ENCODE results near the gene DCDC1.

DCDC1 gene, protein sequence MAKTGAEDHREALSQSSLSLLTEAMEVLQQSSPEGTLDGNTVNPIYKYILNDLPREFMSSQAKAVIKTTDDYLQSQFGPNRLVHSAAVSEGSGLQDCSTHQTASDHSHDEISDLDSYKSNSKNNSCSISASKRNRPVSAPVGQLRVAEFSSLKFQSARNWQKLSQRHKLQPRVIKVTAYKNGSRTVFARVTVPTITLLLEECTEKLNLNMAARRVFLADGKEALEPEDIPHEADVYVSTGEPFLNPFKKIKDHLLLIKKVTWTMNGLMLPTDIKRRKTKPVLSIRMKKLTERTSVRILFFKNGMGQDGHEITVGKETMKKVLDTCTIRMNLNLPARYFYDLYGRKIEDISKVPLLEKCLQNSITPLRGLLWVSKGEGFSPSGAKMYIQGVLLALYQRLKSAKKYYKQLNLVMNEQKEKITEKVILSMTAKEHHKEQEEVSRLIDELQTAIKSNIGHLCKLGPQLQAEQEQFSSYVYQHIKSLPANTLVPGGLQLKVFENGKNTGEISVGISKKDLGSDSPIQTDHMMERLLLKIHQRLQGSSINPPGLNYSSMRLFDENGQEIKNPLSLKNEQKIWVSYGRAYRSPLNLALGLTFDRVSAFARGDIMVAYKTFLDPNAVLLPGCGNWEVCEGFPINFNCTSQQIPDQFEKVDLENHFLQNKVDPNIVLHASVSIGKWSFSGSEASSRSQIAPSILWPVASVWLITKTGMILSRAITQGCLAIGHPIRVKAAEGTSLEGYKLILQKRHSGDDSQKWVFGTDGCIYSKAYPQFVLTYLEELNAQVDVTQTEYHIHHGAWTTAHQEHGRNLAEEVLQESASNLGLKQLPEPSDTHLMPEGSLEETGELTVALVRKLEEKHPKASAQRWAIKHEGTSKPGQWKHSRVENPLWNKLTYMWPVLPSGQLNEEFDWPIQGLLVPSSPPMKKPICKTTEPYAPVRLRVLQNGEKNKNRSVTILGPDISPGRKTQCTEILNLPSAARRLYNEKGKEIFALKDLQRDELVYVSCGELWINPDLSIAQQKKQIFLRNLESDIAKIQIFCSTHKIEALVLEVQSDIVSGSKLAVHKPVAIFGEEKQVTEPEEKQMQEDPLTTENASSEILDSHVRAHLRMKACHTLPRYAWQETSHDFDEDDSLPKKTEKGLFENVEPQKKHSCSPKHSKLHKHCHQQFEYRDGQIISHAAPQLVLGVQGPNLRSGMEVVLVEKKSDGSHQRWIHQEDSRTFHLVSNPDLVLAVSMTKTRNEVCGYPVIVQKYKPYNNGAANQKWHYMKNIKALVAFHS (N-terminal part only)

DNA sequence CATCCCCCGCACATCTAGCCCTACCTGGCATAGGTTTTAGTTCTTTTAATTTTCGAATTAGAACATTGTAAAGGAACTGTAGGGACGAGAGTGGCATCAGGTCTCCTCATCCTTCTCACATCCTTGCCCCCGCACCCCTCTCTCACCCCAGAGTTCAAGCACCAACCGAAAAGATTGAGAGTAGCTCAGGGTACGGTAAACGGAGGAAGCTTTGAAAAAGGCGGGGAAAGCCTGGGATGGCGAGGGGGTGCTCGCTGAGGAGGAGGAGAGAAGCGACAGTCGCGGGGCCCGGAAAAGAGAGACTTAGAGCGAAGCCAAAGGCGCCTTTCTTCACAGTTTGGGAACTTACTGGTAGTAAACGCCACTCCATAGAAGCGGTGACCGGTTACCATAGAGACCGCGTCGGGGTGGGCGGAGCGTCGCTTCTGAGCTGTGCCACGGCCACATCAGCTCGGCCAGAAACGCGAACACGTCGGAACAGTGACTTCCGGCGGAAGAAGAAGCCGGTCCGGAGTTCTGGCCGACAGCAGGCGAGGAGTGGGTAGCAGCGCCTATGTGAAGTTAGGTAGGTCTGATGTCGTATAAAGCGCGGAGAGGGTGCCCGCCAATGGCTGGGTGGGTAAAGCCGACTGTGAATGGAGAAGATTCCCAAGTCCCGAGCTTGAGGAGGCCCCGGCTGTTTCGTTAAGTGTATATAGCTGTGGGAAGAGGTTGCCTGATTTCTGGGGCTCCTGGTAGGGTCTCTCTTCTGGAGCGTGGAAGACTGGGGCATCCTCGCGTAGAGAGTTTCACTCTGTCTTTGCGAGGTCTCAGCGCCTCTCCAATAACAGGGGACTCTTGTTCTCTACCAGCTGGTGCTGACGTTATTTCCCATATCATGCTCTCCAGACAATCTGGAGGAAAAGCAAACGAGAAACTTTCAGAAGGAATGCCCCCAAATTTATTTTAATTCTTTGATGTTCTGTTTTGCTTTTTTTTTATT, at the start of gene DCDC1, which contains the start of gene DNAJC24:
Gene DCDC1, minus strand, starts transcription at position 392 of the 982 bp plus-strand sequence. CDS start 41,459 bp downstream, outside the sequence.
Gene DNAJC24, plus strand, starts transcription at position 513 of the 982 bp plus-strand sequence. CDS start 889 bp downstream, outside the sequence.
- in situ Hi-C loops (cut with MboI; ENCODE audit: low sequenced_read_pairs): no loop called here

DNA sequence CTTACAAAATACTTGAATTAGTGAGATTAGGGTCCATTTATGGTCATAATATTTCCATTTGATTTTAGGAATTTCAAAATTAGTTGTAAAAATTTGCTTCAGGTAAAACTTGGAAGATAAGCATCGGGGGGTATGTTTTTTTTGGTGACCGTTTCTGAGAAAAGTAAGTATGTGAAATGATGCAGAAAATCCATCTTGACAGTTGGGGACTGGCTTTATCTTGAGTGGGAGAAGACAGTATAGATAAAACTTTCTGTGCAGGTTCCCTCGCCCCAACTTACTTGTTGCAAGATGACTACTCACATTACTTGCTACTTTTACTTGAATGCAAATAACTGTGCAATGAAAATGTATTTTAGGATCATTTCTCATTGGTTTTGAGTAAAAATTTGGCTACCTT, 49.6 kb upstream of the DCDC1 start:
- in situ Hi-C loops (cut with MboI; ENCODE audit: low sequenced_read_pairs): no loop called here

DNA sequence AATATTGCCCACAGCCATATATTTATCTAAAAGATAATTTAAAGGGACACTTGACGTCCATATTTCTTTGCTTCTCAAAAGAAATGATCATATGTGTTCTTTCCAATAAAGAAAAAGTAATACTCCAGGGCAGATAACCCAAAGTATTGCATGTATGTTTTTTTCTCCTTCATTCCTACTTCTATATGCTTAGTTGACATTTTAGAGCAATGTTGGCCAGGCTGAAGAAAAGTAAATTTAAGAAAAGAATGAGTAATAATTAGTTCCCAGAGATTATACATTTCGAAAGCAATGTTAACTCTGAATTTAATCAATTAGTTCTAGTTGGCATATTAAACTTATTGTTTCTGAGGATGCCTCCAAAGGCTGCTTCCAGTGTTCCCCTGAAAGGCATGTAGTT, 48.3 kb upstream of the DCDC1 start:
- in situ Hi-C loops (cut with MboI; ENCODE audit: low sequenced_read_pairs): no loop called here

DNA sequence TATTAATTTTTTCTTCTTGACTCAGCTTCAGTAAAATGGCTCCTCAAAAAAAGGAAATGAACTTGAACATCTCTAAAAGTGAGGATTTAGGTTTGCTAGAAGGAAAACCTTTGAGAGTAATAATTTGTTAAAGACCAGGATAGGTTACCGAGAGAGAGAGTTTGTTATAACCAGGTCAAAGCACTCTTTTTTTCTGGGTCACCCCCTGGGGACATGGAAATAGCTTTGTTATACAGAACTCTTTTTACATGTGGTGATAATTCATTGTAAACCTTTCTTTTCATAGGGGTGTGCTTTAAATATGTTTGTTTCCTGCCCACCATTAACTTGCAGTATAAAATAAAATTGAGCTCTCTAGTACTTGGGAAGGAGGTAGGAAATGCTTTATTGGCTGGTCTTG, 47.8 kb upstream of the DCDC1 start:
- in situ Hi-C loops (cut with MboI; ENCODE audit: low sequenced_read_pairs): no loop called here

DNA sequence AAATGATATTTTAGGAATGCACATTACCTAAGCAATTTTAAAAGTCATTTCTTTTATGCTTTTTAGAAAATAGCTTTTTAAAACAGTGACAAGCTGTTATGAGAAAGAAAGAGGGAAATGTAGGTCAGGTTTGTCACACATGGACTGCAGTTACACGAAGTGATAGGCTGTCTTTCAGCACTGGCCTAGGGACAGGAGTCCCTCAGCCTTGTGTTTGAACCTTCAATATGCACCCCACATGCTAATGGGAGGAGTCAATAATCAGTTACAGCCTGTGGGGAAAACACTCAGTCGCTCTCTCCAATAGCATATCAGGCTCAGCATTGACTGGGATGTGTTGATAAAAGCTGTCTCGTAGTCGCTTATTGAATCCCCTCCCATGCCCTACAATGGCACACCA, 45.9 kb upstream of the DCDC1 start:
- in situ Hi-C loops (cut with MboI; ENCODE audit: low sequenced_read_pairs): no loop called here

DNA sequence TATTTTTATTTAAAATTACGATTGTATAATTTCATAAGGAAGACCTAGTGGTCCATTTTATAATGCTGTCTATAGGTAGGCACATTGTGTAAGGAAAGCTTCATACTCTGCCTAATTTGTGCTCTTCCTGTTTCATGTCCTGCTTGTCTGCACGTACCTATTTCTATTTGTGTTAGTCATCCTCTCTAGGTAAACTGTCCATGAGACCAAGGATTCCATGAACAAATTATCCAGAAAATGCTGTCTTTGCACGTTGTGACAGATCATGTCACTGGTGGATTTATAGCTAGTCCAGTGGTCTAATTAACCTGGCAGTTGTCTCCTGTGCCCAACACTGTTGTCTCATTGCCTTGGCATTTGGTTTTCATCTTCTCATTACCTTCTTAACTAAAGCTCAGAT, 44.8 kb upstream of the DCDC1 start:
- in situ Hi-C loops (cut with MboI; ENCODE audit: low sequenced_read_pairs): no loop called here

DNA sequence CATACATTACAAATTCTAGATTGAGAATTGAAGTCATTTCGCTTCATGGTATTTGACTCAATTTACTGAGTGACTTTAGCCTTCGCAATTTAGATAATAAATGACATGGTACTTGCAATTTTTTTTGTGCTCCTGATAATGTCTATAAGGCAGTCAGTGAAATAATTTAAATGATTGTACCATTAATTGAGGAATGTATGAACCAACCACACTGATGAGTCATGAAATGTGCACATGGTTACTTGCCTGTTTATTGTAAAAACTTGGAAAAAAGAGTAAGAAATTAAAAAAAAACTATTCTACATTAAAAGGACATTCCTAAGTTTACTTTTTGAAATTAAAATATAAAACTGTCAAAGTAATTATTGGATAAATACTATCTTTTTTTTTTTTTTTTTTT, 43.4 kb upstream of the DCDC1 start:
- in situ Hi-C loops (cut with MboI; ENCODE audit: low sequenced_read_pairs): no loop called here

DNA sequence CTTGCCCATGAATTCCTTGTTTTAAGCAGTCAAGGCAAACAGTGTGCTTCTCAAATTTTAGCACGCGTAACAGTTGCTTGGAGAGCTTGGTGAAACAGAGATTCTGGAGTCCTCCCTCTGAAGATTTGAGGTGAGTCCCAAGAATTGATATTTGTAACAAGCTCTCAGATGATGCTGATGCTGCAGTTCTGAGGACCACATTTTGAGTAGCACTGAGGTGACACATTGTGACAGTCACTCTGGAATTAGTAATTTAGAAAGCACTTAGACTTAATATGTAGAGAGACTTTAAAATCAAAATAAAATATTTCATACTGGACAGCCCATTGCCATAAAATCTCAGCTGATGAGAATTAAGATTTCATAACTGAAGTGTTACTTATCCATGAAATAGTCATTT, 38.7 kb upstream of the DCDC1 start:
- in situ Hi-C loops (cut with MboI; ENCODE audit: low sequenced_read_pairs): no loop called here

DNA sequence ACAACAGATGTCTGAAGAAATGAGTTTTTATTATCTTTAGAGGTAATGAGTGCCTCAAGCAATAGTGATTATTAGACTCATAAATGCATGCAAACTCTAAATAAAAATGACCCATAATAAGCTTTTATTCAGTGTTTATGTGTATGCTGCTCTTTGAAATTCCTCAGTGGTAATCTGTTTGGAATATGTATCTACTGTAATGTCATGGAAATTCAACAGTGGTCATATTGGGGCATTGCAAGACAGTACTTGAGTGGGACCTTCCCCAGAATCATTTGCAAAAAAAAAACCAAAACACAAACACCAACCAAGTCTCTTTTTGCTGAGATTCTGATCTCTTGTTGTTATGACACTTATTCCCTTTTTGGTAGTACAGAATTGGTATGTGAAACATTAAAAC, 35.1 kb upstream of the DCDC1 start:
- in situ Hi-C loops (cut with MboI; ENCODE audit: low sequenced_read_pairs): no loop called here

DNA sequence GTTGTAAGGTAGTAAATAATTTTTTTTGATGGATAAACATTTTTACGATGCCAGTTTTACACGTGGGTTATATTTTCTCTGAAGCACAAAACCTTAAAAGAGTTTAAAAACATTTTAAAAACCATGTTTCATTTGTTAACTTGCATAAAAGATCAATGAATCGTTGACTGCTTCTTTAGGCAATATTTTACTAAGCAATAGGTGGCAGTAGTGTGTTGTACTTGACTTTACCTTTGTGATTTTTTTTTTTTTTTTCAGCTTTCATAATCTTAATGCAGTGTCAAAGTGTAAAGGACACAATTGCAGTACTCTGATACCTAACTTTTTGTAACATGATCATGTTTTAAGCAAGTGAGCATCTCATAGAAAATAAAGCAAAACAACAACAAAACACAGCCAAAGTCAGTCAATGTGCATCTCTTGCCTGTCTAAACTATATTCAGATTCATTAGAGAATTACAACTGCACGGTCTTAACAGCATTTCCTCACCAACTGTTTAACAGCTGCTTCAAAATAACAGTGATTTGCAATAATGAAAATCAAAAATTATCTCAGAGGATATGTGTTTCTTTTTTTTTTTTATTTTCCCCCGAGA, 27.8 kb upstream of the DCDC1 start:
- in situ Hi-C loops (cut with MboI; ENCODE audit: low sequenced_read_pairs): loop anchor here (25.0 kb wide), 1 partner anchor 765 kb away; no protein-coding TSS in a partner anchor

DNA sequence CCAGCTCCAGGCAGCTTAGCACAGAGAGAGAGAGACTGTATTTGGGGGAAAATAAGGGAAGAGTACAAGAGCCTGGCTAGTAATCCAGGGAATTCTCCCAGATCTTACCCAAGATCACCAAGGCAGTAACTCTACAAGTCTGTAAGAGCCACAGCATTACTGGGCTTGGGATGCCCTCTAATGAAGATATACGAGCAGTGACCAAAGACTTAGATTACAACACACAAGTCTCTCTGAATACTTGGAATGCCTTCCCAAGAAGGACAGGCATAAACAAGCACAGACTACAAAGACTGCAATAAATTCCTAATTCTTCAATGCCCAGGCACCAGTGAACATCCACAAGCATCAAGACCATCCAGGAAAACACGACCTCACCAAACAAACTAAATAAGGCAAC, 17.8 kb upstream of the DCDC1 start:
- in situ Hi-C loops (cut with MboI; ENCODE audit: low sequenced_read_pairs): loop anchor here (25.0 kb wide), 1 partner anchor 775 kb away; no protein-coding TSS in a partner anchor

DNA sequence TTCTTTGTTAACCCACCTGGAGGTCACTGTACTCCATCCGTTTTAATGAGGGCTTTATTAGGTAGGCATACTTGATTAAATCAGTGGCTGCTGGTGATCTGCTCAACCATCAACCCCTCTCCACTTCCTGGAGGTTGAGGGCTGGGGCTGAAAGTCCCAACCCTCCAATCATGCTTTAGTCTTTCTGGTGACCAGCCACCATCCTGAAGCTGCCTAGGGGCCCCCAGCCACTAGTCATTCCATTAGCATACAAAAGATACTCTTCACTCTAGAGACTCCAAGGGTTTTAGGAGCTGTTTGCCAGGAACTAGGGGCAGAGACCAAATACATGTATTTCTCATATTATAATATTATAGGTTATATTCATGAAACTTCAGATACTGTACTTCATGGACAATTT, 13.6 kb upstream of the DCDC1 start:
- in situ Hi-C loops (cut with MboI; ENCODE audit: low sequenced_read_pairs): loop anchor here (25.0 kb wide), 1 partner anchor 779 kb away; no protein-coding TSS in a partner anchor

DNA sequence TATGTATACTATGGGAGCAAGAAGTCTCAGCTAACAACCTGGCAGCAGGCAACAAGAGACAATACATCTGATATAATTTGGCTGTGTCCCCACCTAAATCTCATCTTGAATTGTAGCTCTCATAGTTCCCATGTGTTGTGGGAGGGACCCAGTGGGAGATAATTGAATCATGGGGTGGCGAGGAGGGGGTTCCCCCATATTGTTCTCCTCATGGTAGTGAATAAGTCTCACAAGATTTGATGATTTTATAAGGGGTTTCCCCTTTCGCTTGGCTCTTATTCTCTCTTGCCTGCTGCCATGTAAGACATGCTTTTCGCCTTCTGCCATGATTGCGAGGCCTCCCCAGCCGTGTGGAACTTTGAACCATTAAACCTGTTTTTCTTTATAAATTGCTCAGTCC, 6.3 kb upstream of the DCDC1 start:
- in situ Hi-C loops (cut with MboI; ENCODE audit: low sequenced_read_pairs): loop anchor here (25.0 kb wide), 1 partner anchor 786 kb away; no protein-coding TSS in a partner anchor

DNA sequence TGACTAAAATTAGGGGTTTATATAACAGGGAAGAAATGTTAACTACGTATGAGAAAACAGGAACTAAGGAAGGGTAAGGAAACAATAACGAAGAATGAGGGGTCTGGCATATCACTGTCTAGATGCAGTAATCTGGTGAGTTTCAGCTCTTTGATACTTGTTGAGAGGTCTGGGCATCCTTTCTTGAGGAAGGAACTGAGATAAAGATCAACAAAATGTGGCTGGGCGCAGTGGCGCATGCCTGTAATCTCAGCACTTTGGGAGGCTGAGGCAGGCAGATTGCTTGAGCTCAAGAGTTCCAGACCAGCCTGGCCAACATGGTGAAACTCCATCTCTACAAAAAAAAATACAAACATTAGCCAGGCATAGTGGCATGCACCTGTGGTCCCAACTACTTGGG, 2.7 kb downstream of the DCDC1 start:
- in situ Hi-C loops (cut with MboI; ENCODE audit: low sequenced_read_pairs): no loop called here

DNA sequence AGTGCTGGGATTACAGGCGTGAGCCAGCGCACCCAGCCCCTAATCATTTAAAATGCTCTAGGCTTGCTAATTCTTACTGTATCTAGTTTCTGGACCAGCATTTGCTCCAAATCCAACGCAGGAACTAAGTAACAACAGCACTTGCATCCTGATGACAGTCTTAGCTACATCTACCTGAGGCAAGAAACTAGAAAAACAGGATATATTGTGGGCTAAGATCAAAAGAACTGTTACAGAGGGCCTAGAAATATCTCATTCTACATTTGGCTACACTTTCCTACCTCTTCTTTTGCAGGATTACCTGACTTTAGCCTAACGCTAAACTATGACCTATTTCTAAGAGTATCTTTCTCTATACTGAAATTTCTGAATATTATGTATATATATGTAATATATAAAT, 7.8 kb downstream of the DCDC1 start:
- in situ Hi-C loops (cut with MboI; ENCODE audit: low sequenced_read_pairs): no loop called here

DNA sequence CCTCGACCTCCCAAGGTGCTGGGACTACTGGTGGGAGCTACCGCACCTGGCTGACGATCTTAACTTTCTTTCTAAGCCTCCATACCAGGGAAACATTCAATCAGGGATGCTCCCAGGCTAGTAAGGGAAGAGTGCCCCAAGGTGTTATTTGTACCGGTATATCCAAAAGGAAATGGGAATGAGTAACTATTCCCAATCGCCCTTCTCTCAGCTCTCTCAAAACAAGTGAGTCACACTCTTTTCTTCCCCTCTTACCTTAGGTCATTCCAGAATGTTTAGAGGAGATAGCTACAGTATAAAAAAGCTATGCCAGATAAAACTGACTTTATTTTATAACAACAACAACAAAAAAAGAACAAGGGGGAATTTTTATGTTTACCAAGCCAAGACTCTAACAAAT, 13.7 kb downstream of the DCDC1 start:
- in situ Hi-C loops (cut with MboI; ENCODE audit: low sequenced_read_pairs): no loop called here

DNA sequence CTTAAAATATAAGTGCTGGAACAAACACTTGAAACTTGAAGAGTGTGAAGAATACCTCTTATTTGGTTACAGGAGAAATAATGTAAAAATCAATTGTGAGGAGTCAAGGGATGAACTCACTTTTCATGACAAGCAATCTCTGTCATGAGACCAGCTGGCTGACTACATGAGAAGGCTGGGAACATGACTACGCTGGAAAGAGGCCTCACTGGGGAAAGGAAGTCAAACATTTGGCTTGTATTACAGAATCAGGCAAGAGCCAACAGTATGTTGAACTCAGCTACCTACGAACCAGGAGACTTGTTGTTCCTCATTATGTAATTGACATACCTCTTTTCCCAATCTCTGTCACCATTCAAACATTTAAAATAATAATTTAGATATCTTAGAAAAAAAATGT, 14.4 kb downstream of the DCDC1 start:
- in situ Hi-C loops (cut with MboI; ENCODE audit: low sequenced_read_pairs): no loop called here

DNA sequence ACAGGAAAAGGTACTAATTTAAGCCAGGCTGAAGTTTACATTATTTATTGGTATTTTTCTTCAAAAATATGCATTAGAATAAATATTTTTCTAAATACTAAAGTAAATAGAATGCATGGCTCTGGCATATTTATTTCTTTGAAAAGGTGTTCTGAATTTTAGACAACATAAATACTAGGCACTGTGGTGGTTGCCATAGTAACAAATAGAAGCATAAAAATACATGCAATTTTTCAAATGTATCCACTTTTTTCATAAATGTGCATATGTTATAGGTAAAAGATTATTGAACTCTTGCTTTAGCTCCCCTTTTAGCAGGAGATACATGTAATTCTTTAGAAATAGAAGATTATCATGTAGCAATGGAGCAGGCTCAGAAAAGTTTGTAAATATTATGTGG, 18.4 kb downstream of the DCDC1 start:
- in situ Hi-C loops (cut with MboI; ENCODE audit: low sequenced_read_pairs): no loop called here

DNA sequence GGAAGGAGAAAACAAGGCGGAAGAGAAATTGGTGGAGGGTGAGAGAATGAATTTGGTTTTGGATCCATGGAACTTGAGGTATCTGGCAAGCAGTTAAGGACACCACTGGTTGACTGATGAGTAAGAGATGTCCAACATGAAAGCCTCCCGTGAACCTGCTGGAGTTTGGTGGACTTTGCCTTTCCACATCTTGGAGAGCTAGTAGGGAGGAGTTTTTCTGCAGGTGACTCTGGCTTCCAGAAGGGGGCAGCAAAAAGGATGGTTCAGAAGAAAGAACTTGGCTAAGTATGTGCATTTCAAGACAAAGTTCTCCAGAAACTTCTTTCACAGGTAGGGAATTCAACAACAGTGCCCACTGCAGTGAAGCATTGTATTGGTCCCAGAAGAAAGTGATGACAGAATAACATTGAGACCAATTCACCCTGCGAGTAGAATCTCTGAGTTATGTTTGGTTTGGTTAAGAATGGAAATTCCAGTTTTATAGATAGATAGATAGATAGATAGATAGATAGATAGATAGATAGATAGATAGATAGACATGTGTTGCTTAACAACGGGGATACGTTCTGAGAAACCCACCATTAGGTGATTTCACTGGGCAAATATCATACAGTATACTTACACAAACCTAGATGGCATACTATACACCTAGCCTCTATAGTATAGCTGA, 28.5 kb downstream of the DCDC1 start:
- in situ Hi-C loops (cut with MboI; ENCODE audit: low sequenced_read_pairs): no loop called here

Data from HL-60/S4 treated with retinoic acid at 250 ng/mL for 4 days and 3 days (cell line).